Neutrophil (primary cell): ENCODE measurements around the gene LAP3.

ENCODE experiments used
- H3K27ac ChIP-seq: fragments of 200-600 bp; sonication (generic); 2 replicates; pipeline ENCODE4 v1.5.1; 2016; ENCODE audit warnings: mild to moderate bottlenecking, moderate library complexity
- H3K27me3 ChIP-seq: fragments of 200-600 bp; sonication (generic); 2 replicates; pipeline ENCODE4 v1.6.0; 2016; ENCODE audit warnings: mild to moderate bottlenecking
- H3K36me3 ChIP-seq: fragments of 200-600 bp; sonication (generic); 2 replicates; pipeline ENCODE4 v1.5.1; 2017
- H3K4me1 ChIP-seq, 2 experiments: fragments of 200-600 bp in 1 of 2; sonication (generic) in 1 of 2; 1 replicate in 1 of 2; 2 replicates in 1 of 2; pipeline versions ENCODE4 v1.5.1 to v1.6.1; 2013 to 2016; ENCODE audit warnings: low read depth in 1 of 2, low read length in 1 of 2, mild to moderate bottlenecking in 1 of 2, moderate library complexity in 1 of 2; ENCODE audit not compliant: control insufficient read depth in 1 of 2, insufficient read depth in 1 of 2
- H3K4me3 ChIP-seq, 2 experiments: fragments of 200-600 bp in 1 of 2; sonication (generic) in 1 of 2; 1 replicate in 1 of 2; 2 replicates in 1 of 2; pipeline ENCODE4 v1.5.1; 2013 to 2016; ENCODE audit warnings: low read depth in 1 of 2, low read length in 1 of 2, mild to moderate bottlenecking in 1 of 2, moderate library complexity in 1 of 2
- H3K9me3 ChIP-seq: fragments of 200-600 bp; sonication (generic); 2 replicates; pipeline ENCODE4 v1.5.1; 2016
- CTCF ChIP-seq: fragments of 200-600 bp; sonication (generic); IDR thresholded peaks from 2 replicates; pipeline ENCODE4 v1.5.1; 2016; ENCODE audit warnings: antibody characterized with exemption

The LAP3 gene

GRCh38 chr4:17580969-17581368 is 4.0 kb downstream of the LAP3 start:
- Histone ChIP-seq H3K9me3 (no peaks in the 10 kb centered on the region), H3K4me3 (no peak overlapping the region), H3K4me1 (peaks cover 20% of the 10 kb centered on the region in 2 experiments), H3K27ac (no peak overlapping the region), H3K36me3 (peaks cover 39% of the 10 kb centered on the region), H3K27me3 (no peaks in the 10 kb centered on the region)
- no peak for TF ChIP-seq CTCF

- Histone ChIP-seq H3K9me3 (no peaks in the 10 kb centered on the region), H3K4me1 (peaks cover 4 to 5% of the 10 kb centered on the region in 2 experiments), H3K27me3 (no peaks in the 10 kb centered on the region), H3K36me3 (peaks cover 43% of the 10 kb centered on the region), H3K27ac (no peak overlapping the region), H3K4me3 (no peak overlapping the region)
- TF ChIP-seq CTCF = no peak
Measured at GRCh38 chr4:17583276-17583675, 6.3 kb downstream of the LAP3 start.

GRCh38 chr4:17583941-17584340 is 6.9 kb downstream of the LAP3 start:
- no peaks in the 10 kb centered on the region for H3K4me1 ChIP-seq
- H3K36me3 ChIP-seq = peaks cover 46% of the 10 kb centered on the region
- H3K27ac ChIP-seq = no peak overlapping the region
- H3K27me3 ChIP-seq = no peaks in the 10 kb centered on the region
- no peaks in the 10 kb centered on the region for H3K9me3 ChIP-seq
- H3K4me3 ChIP-seq = no peak overlapping the region
- no peak for TF ChIP-seq CTCF

- no peak overlapping the region for H3K4me3 ChIP-seq
- H3K27ac ChIP-seq = no peak overlapping the region
- no peaks in the 10 kb centered on the region for H3K27me3 ChIP-seq
- no peaks in the 10 kb centered on the region for H3K4me1 ChIP-seq
- no peak for TF ChIP-seq CTCF
- no peaks in the 10 kb centered on the region for H3K9me3 ChIP-seq
- peaks cover 54% of the 10 kb centered on the region for H3K36me3 ChIP-seq
Measured at GRCh38 chr4:17584521-17585213, 7.7 kb downstream of the LAP3 start.

GRCh38 chr4:17587094-17587822 is 10.3 kb downstream of the LAP3 start:
- peaks cover 44% of the 10 kb centered on the region for H3K36me3 ChIP-seq
- H3K4me1 ChIP-seq = no peaks in the 10 kb centered on the region
- H3K4me3 ChIP-seq = no peak overlapping the region
- H3K27ac ChIP-seq = no peak overlapping the region
- TF ChIP-seq CTCF = no peak
- no peaks in the 10 kb centered on the region for H3K9me3 ChIP-seq
- H3K27me3 ChIP-seq = no peaks in the 10 kb centered on the region
